ENCODE data around the gene GAS2L2.

GAS2L2 gene

GRCh38 chr17:35752945-35753764 is at the start of gene GAS2L2:
GAS2L2 (minus strand) TSS chr17:35753239; CDS start chr17:35752850, 389 bp downstream.
- DNase-seq = no peak

GRCh38 chr17:35801583-35802224 is 48.7 kb upstream of the GAS2L2 start:
- no peak for DNase-seq

- DNase-seq = no peak
Measured at GRCh38 chr17:35799942-35800341, 46.9 kb upstream of the GAS2L2 start.

- DNase-seq = no peak
Measured at GRCh38 chr17:35797918-35798317, 44.9 kb upstream of the GAS2L2 start.

- DNase-seq = no peak
Measured at GRCh38 chr17:35797370-35797769, 44.3 kb upstream of the GAS2L2 start.

- no peak for DNase-seq
Measured at GRCh38 chr17:35796942-35797341, 43.9 kb upstream of the GAS2L2 start.

GRCh38 chr17:35795871-35796265 is 42.8 kb upstream of the GAS2L2 start:
- no peak for DNase-seq

- DNase-seq = peak; percentile 75
Measured at GRCh38 chr17:35795007-35795870, 42.2 kb upstream of the GAS2L2 start, which contains the start of gene MMP28. MMP28 (minus strand) TSS chr17:35795641; CDS start chr17:35795377, 264 bp downstream.

GRCh38 chr17:35793257-35793656 is 40.2 kb upstream of the GAS2L2 start:
- DNase-seq = no peak

- no peak for DNase-seq
Measured at GRCh38 chr17:35791681-35792350, 38.8 kb upstream of the GAS2L2 start.

- no peak for DNase-seq
Measured at GRCh38 chr17:35790841-35791240, 37.8 kb upstream of the GAS2L2 start.

GRCh38 chr17:35788477-35789368 is 35.7 kb upstream of the GAS2L2 start:
- DNase-seq = no peak

- DNase-seq = no peak
Measured at GRCh38 chr17:35786941-35787432, 33.9 kb upstream of the GAS2L2 start.

- DNase-seq = no peak
Measured at GRCh38 chr17:35784895-35785294, 31.9 kb upstream of the GAS2L2 start.

GRCh38 chr17:35780950-35781349 is 27.9 kb upstream of the GAS2L2 start:
- DNase-seq = no peak

- DNase-seq = no peak
Measured at GRCh38 chr17:35778641-35779196, 25.7 kb upstream of the GAS2L2 start.

- DNase-seq = no peak
Measured at GRCh38 chr17:35775583-35775982, 22.5 kb upstream of the GAS2L2 start.

- no peak for DNase-seq
Measured at GRCh38 chr17:35775039-35775438, 22.0 kb upstream of the GAS2L2 start.

- DNase-seq = no peak
Measured at GRCh38 chr17:35774499-35774898, 21.5 kb upstream of the GAS2L2 start.

- DNase-seq = no peak
Measured at GRCh38 chr17:35773679-35774425, 20.8 kb upstream of the GAS2L2 start.

All from activated CD8-positive, alpha-beta memory T cell treated with anti-CD3 and anti-CD28 coated beads, Interleukin-2, amount 50 U/mL, for 48 hours (primary cell).